SK-N-SH (cell line): Measurements from ENCODE around the gene SLC6A13. TPM values are rescaled to one million over a fixed set of nuclear protein-coding genes. Genes with fewer than 3 reads are reported as not detected.

Source experiments
- CTCF ChIA-PET: fragments of 300-600, 350-600 bp; formaldehyde crosslinking; extraction: SDS; loops from one replicate; lab custom pipeline; 2021; lab: Yijun Ruan, JAX
- POLR2A ChIA-PET: fragments of 350-600 bp; sonication (Branson Sonifier 250); formaldehyde crosslinking; extraction: SDS; loops from one replicate; lab custom pipeline; 2020; ENCODE audit warnings: antibody characterized with exemption, inconsistent platforms; lab: Yijun Ruan, JAX
- DNase-seq: peaks from one replicate; pipeline ENCODE4 v3.0.0; 2012
- H2AFZ ChIP-seq: fragments of 200-600 bp; sonication (generic); 2 replicates; pipeline ENCODE4 v1.8.1; 2016; ENCODE audit warnings: antibody characterized with exemption, mild to moderate bottlenecking, low read depth
- H3F3A ChIP-seq: fragments of 200-600 bp; sonication (generic); replicated peaks from 2 replicates; pipeline ENCODE3; 2016; ENCODE audit warnings: antibody characterized with exemption, mild to moderate bottlenecking; ENCODE audit not compliant: insufficient read depth
- H3K27ac ChIP-seq, 2 experiments: fragments of 200-500 bp in 1 of 2; fragments of 200-600 bp in 1 of 2; sonication (Bioruptor generic) in 1 of 2; sonication (generic), shearing (Covaris generic) in 1 of 2; 2 replicates each; pipeline versions ENCODE4 v1.5.1 to v1.6.1; 2014 to 2016; ENCODE audit warnings: low read depth in 2 of 2, inconsistent platforms in 1 of 2, low read length in 1 of 2, mild to moderate bottlenecking in 1 of 2, mixed read lengths in 1 of 2
- H3K27me3 ChIP-seq: fragments of 200-600 bp; sonication (generic), shearing (Covaris generic); 2 replicates; pipeline ENCODE4 v1.6.1; 2016; ENCODE audit warnings: mixed run types; ENCODE audit not compliant: insufficient read depth
- H3K36me3 ChIP-seq, 2 experiments: fragments of 200-500 bp in 1 of 2; fragments of 200-600 bp in 1 of 2; sonication (Bioruptor generic) in 1 of 2; sonication (generic) in 1 of 2; replicated peaks in 1 of 2; 2 replicates each; pipeline versions ENCODE3 to v1.5.1; 2014 to 2016; ENCODE audit warnings: low read length in 1 of 2, mild to moderate bottlenecking in 1 of 2; ENCODE audit not compliant: insufficient read depth in 2 of 2, control insufficient read depth in 1 of 2
- H3K4me1 ChIP-seq, 2 experiments: fragments of 200-500 bp in 1 of 2; fragments of 200-600 bp in 1 of 2; sonication (Bioruptor generic) in 1 of 2; sonication (generic), shearing (Covaris generic) in 1 of 2; 2 replicates each; pipeline versions ENCODE4 v1.5.1 to v1.6.1; 2014 to 2016; ENCODE audit warnings: low read depth in 1 of 2, low read length in 1 of 2, mixed run types in 1 of 2; ENCODE audit not compliant: insufficient read depth in 2 of 2, control insufficient read depth in 1 of 2
- H3K4me2 ChIP-seq: fragments of 200-600 bp; sonication (generic), shearing (Covaris generic); 2 replicates; pipeline ENCODE4 v1.6.1; 2017; ENCODE audit warnings: mixed run types
- H3K4me3 ChIP-seq, 2 experiments: fragments of 200-500 bp in 1 of 2; fragments of 200-600 bp in 1 of 2; sonication (Bioruptor generic) in 1 of 2; sonication (generic), shearing (Covaris generic) in 1 of 2; 2 replicates each; pipeline versions ENCODE4 v1.5.1 to v1.8.1; 2014 to 2016; ENCODE audit warnings: low read depth in 2 of 2, inconsistent platforms in 1 of 2, low read length in 1 of 2, mild to moderate bottlenecking in 1 of 2, mixed read lengths in 1 of 2, moderate library complexity in 1 of 2
- H3K79me2 ChIP-seq: fragments of 200-600 bp; sonication (generic); 2 replicates; pipeline ENCODE4 v1.8.1; 2017; ENCODE audit warnings: mild to moderate bottlenecking; ENCODE audit not compliant: insufficient read depth
- H3K9ac ChIP-seq: fragments of 200-600 bp; sonication (generic); 2 replicates; pipeline ENCODE4 v1.6.1; 2017; ENCODE audit warnings: mixed run types
- H3K9me2 ChIP-seq: fragments of 200-600 bp; sonication (generic); 2 replicates; pipeline ENCODE4 v1.6.1; 2017; ENCODE audit warnings: mixed run types
- H3K9me3 ChIP-seq: fragments of 200-600 bp; sonication (generic); 2 replicates; pipeline ENCODE4 v1.6.1; 2017; ENCODE audit warnings: mixed run types, mild to moderate bottlenecking, moderate library complexity
- H4K20me1 ChIP-seq: fragments of 200-600 bp; sonication (generic); 2 replicates; pipeline ENCODE4 v1.6.1; 2017; ENCODE audit warnings: mild to moderate bottlenecking, mixed run types; ENCODE audit not compliant: insufficient read depth
- CHD2 ChIP-seq: fragments of 150-350 bp; IDR thresholded peaks from 2 replicates; pipeline ENCODE4 v1.6.1; 2018; ENCODE audit warnings: low read length; ENCODE audit not compliant: partially characterized antibody
- CTCF ChIP-seq: fragments of 200-600 bp; sonication (generic); IDR thresholded peaks from 2 replicates; pipeline ENCODE4 v1.6.1; 2017; ENCODE audit warnings: antibody characterized with exemption, mild to moderate bottlenecking, moderate library complexity
- EZH2phosphoT487 ChIP-seq: fragments of 200-600 bp; sonication (generic); IDR thresholded peaks from 2 replicates; pipeline ENCODE4 v1.6.1; 2017; ENCODE audit warnings: low read depth, mixed run types, mild to moderate bottlenecking, antibody characterized with exemption, moderate library complexity, borderline replicate concordance
- FOXJ3 ChIP-seq: sonication (generic); formaldehyde crosslinking; IDR thresholded peaks from 2 replicates; pipeline ENCODE4 v1.5.1; 2020; ENCODE audit warnings: mild to moderate bottlenecking, missing genetic modification reagents
- FOXM1 ChIP-seq: IDR thresholded peaks from 2 replicates; pipeline ENCODE4 v1.4.0; 2012; ENCODE audit warnings: low read depth, mild to moderate bottlenecking
- GABPA ChIP-seq: IDR thresholded peaks from 2 replicates; pipeline ENCODE4 v1.4.0; 2012; ENCODE audit warnings: low read depth, mild to moderate bottlenecking
- MEF2A ChIP-seq: IDR thresholded peaks from 2 replicates; pipeline ENCODE4 v1.4.0; 2012; ENCODE audit warnings: low read depth, borderline replicate concordance
- MXI1 ChIP-seq: IDR thresholded peaks from 2 replicates; pipeline ENCODE4 v1.6.1; 2012; ENCODE audit warnings: mild to moderate bottlenecking, low read depth, low read length, improper control_type of control experiment
- TCF12 ChIP-seq: IDR thresholded peaks from 2 replicates; pipeline ENCODE4 v1.4.0; 2012
- USF1 ChIP-seq: IDR thresholded peaks from 2 replicates; pipeline ENCODE4 v1.4.0; 2012; ENCODE audit warnings: low read depth, borderline replicate concordance
- USF2 ChIP-seq: fragments of 150-350 bp; IDR thresholded peaks from 2 replicates; pipeline ENCODE4 v1.6.1; 2017; ENCODE audit warnings: antibody characterized with exemption, low read length, low read depth, borderline replicate concordance
- YY1 ChIP-seq: IDR thresholded peaks from 2 replicates; pipeline ENCODE4 v1.4.0; 2012; ENCODE audit warnings: low read depth, mild to moderate bottlenecking
- WGBS: methylation state at CpG from one replicate; pipeline ENCODE4 v1.1.6; 2017; ENCODE audit warnings: low lambda C conversion rate; 5-methylcytosine and 5-hydroxymethylcytosine counted together
- polyA plus RNA-seq, 3 experiments: library from polyadenylated mRNA; depleted of rRNA; stranded (reverse); fragments of >200 nt; gene quantifications; 2 replicates each; pipeline ENCODE4 v1.2.3, GENCODE V29; 2012
- TF ChIP-seq, protein P1 (sequence below): IDR thresholded peaks from 2 replicates; pipeline ENCODE4; 2012
- TF ChIP-seq, protein P2 (sequence below): IDR thresholded peaks from 2 replicates; pipeline ENCODE4 v1.4.0; 2012; ENCODE audit warnings: low read depth, borderline replicate concordance

SLC6A13 gene
- polyA plus RNA-seq, 1 of the 3 experiments (the other 2 are of a cell fraction) = 0.05 TPM

DNA sequence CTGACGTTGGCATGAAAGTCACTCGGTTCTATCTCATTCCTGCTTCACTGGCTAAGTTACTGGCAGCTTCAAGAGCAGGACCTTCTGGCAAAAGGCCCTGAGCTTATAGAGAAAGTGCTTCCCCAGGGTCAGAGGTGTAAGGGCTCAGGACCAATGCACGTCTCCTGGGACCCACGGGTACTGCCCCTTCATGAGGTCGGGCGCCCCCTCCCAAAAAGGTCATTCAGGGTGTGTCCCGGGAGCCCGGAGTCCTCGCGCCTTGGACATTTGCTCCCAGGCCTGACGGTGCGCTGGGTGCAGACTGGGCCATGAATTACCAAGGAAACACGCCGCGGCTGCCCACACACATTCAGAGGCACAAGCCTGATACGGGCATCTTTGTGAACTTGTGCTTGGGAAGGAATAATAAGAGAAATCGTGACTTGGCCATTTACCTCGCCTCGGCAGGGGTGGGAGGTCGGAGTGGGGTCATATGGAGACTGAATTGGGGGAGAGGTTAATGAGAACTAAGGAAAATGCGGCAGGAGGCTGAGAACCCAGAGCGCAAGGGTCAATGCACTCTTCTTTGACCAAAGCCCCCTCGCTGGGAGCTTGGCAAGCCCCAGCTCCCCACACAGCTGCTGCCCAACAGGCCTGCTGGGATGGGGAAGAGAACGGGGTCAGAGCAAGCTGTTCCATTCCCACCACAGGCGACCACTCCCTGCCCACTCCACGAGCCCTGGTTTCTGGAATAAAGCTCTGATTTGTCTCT, 33.0 kb downstream of the SLC6A13 start:
- Histone ChIP-seq H3K27ac (no peak overlapping the region), H3K79me2 (no peaks in the 10 kb centered on the region), H3K9me2 (no peaks in the 10 kb centered on the region), H3K9ac (no peak overlapping the region), H3K36me3 (no peaks in the 10 kb centered on the region), H4K20me1 (no peaks in the 10 kb centered on the region), H3K4me3 (no peak overlapping the region), H2AFZ (no peak overlapping the region), H3K9me3 (no peaks in the 10 kb centered on the region), H3K27me3 (peaks cover 5% of the 10 kb centered on the region; the same call in 1 of the 2 replicates), H3F3A (no peaks in the 10 kb centered on the region), H3K4me1 (no peaks in the 10 kb centered on the region; a peak in 1 of 4 replicates), H3K4me2 (no peak overlapping the region)
- TF ChIP-seq CHD2 = no peak
- TF ChIP-seq FOXM1 = no peak
- TF ChIP-seq, protein P1, sequence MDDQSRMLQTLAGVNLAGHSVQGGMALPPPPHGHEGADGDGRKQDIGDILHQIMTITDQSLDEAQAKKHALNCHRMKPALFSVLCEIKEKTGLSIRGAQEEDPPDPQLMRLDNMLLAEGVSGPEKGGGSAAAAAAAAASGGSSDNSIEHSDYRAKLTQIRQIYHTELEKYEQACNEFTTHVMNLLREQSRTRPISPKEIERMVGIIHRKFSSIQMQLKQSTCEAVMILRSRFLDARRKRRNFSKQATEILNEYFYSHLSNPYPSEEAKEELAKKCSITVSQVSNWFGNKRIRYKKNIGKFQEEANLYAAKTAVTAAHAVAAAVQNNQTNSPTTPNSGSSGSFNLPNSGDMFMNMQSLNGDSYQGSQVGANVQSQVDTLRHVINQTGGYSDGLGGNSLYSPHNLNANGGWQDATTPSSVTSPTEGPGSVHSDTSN = no peak
- TF ChIP-seq MEF2A = no peak
- WGBS = 71% methylated on average over 26 of the region's 26 CpGs
- CTCF ChIA-PET = interaction anchor here (1.5 kb wide), 1 partner anchor 10 kb away, joined by 7 read pairs; no protein-coding TSS in a partner anchor
- POLR2A ChIA-PET = no interaction called here
- DNase-seq = no peak

DNA sequence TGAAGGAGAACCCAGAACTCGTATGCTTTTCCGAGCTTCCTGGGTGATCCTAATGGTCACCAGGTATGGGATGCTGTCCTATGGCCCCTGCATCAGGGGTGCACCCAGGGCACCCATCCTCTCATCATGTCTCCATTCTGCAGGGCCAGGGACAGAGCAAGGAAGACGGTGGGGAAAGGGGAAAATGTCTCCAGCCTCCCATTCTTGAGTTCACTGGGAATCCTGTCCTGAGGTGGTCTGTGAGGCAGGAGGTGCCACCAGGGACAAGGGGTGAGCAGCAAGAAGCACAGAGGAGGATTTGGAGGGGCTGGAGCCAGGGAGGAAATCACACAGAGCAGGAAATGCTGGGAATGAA, 33.8 kb downstream of the SLC6A13 start:
- TF ChIP-seq CHD2 (no peak), EZH2phosphoT487 (no peak), GABPA (no peak), CTCF (no peak), YY1 (no peak), USF1 (no peak), USF2 (no peak), MXI1 (no peak), FOXJ3 (CRISPR knock-in tag) (no peak), FOXM1 (no peak), TCF12 (no peak)
- TF ChIP-seq, protein P2, sequence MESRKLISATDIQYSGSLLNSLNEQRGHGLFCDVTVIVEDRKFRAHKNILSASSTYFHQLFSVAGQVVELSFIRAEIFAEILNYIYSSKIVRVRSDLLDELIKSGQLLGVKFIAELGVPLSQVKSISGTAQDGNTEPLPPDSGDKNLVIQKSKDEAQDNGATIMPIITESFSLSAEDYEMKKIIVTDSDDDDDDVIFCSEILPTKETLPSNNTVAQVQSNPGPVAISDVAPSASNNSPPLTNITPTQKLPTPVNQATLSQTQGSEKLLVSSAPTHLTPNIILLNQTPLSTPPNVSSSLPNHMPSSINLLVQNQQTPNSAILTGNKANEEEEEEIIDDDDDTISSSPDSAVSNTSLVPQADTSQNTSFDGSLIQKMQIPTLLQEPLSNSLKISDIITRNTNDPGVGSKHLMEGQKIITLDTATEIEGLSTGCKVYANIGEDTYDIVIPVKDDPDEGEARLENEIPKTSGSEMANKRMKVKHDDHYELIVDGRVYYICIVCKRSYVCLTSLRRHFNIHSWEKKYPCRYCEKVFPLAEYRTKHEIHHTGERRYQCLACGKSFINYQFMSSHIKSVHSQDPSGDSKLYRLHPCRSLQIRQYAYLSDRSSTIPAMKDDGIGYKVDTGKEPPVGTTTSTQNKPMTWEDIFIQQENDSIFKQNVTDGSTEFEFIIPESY = no peak
- no peak overlapping the region for H3K9ac ChIP-seq
- DNase-seq = no peak
- CTCF ChIA-PET = interaction anchor here (1.5 kb wide), 1 partner anchor 8 kb away, joined by 3 read pairs; no protein-coding TSS in a partner anchor
- no peaks in the 10 kb centered on the region for H4K20me1 ChIP-seq
- H3K9me3 ChIP-seq = no peaks in the 10 kb centered on the region
- H2AFZ ChIP-seq = no peak overlapping the region
- no peak overlapping the region for H3K4me3 ChIP-seq
- no peak overlapping the region for H3K4me2 ChIP-seq
- H3K27ac ChIP-seq = no peak overlapping the region
- no peaks in the 10 kb centered on the region for H3K36me3 ChIP-seq
- POLR2A ChIA-PET = no interaction called here
- 18% methylated on average over 3 of the region's 3 CpGs for WGBS
- H3K4me1 ChIP-seq = no peaks in the 10 kb centered on the region; a peak in 1 of 4 replicates
- no peaks in the 10 kb centered on the region for H3K9me2 ChIP-seq
- peaks cover 5% of the 10 kb centered on the region; the same call in 1 of the 2 replicates for H3K27me3 ChIP-seq
- H3K79me2 ChIP-seq = no peaks in the 10 kb centered on the region
- H3F3A ChIP-seq = no peaks in the 10 kb centered on the region
